T-cell (primary cell): ENCODE results near the gene SLC6A6. TPM values are rescaled to one million over a fixed set of nuclear protein-coding genes. Genes with fewer than 3 reads are reported as not detected.

Experiments
- ATAC-seq, 4 experiments: fragments of 200-7000 bp in 3 of 4; fragments of 150-1000 bp in 1 of 4; cut with Tn5 transposase; replicated peaks in 1 of 4; 1 replicate in 3 of 4; 2 replicates in 1 of 4; pipeline ENCODE4 v1.10.0; 2021; ENCODE audit warnings: moderate library complexity in 3 of 4, mild to moderate bottlenecking in 2 of 4, moderate number of reproducible peaks in 1 of 4
- CTCF ChIA-PET, 2 donors: fragments of 300-600 bp; sonication (Branson Sonifier 250); formaldehyde crosslinking; loops; one replicate each; lab custom pipeline; 2022; ENCODE audit warnings: antibody characterized with exemption in 2 of 2; lab: Charles Lee
- POLR2A ChIA-PET, 2 donors: fragments of 300-600 bp; sonication (Branson Sonifier 250); formaldehyde crosslinking; loops; one replicate each; lab custom pipeline; 2022; ENCODE audit warnings: antibody characterized with exemption in 2 of 2; lab: Charles Lee
- DNase-seq, 35 experiments: peaks; one replicate each; pipeline versions ENCODE4 v3.0.0 to v3.0.0-alpha.2; 2013 to 2023
- H3K27ac ChIP-seq: one replicate; pipeline ENCODE4 v1.5.1; 2013; ENCODE audit warnings: low read length
- H3K27me3 ChIP-seq, 2 experiments: replicated peaks in 1 of 2; 1 replicate in 1 of 2; 2 replicates in 1 of 2; pipeline versions ENCODE4 v1.6.1 to v1.7.0; 2013; ENCODE audit warnings: low read length in 1 of 2, mixed read lengths in 1 of 2; ENCODE audit not compliant: control insufficient read depth in 2 of 2, insufficient read depth in 2 of 2; ENCODE audit errors: extremely low read depth in 1 of 2
- H3K36me3 ChIP-seq, 2 donors: 1 replicate in 1 of 2; 2 replicates in 1 of 2; pipeline versions ENCODE4 v1.6.1 to v1.7.0; 2013; ENCODE audit warnings: low read length in 1 of 2; ENCODE audit not compliant: control insufficient read depth in 2 of 2, insufficient read depth in 1 of 2; ENCODE audit errors: extremely low read depth in 1 of 2
- H3K4me1 ChIP-seq, 2 experiments: 1 replicate in 1 of 2; 2 replicates in 1 of 2; pipeline versions ENCODE4 v1.6.1 to v1.7.0; 2013; ENCODE audit warnings: low read length in 2 of 2, mixed read lengths in 1 of 2; ENCODE audit not compliant: insufficient read depth in 2 of 2, control insufficient read depth in 1 of 2; ENCODE audit errors: extremely low read depth in 1 of 2
- H3K4me3 ChIP-seq, 2 donors: 1 replicate in 1 of 2; 2 replicates in 1 of 2; pipeline versions ENCODE4 v1.5.1 to v1.7.0; 2013; ENCODE audit warnings: mild to moderate bottlenecking in 2 of 2, low read length in 1 of 2, moderate library complexity in 1 of 2; ENCODE audit not compliant: control insufficient read depth in 1 of 2; ENCODE audit errors: extremely low read depth in 1 of 2
- H3K9me3 ChIP-seq: 2 replicates; pipeline ENCODE4 v1.7.0; 2013
- H3K27ac Mint-ChIP-seq, 2 donors: one replicate each; pipeline ENCODE4 v1.8.0; 2020 to 2021; ENCODE audit warnings: mild to moderate bottlenecking in 2 of 2, mixed read lengths in 2 of 2
- H3K27me3 Mint-ChIP-seq, 2 donors: one replicate each; pipeline ENCODE4 v1.8.0; 2021 to 2022; ENCODE audit warnings: mixed read lengths in 2 of 2
- H3K36me3 Mint-ChIP-seq: one replicate; pipeline ENCODE4 v1.8.0; 2021; ENCODE audit warnings: mixed read lengths
- H3K4me1 Mint-ChIP-seq, 3 donors: one replicate each; pipeline ENCODE4 v1.8.0; 2020 to 2022; ENCODE audit warnings: mixed read lengths in 3 of 3, mild to moderate bottlenecking in 1 of 3
- H3K4me3 Mint-ChIP-seq, 3 donors: one replicate each; pipeline ENCODE4 v1.8.0; 2020 to 2022; ENCODE audit warnings: mild to moderate bottlenecking in 3 of 3, mixed read lengths in 3 of 3, moderate library complexity in 3 of 3
- H3K9me3 Mint-ChIP-seq, 3 donors: one replicate each; pipeline ENCODE4 v1.8.0; 2020 to 2022; ENCODE audit warnings: mixed read lengths in 3 of 3
- WGBS: methylation state at CpG from one replicate; pipeline ENCODE4 v1.1.5; 2013; ENCODE audit warnings: missing lambda C conversion rate; ENCODE audit not compliant: insufficient coverage; 5-methylcytosine and 5-hydroxymethylcytosine counted together
- total RNA-seq, 35 experiments: library from RNA in 6 of 35; stranded (reverse) in 6 of 35; fragments of 120-200 nt in 1 of 35; gene quantifications; one replicate each; pipeline versions ENCODE4 v1.2.1 to v1.2.4 and lab custom pipeline; 2013 to 2026

Gene SLC6A6
- total RNA-seq, 5 donors from 2014 or later (not counting 1 experiment from before 2014, with no cell fraction given): 49.3 to 72.5 (median 63.6) TPM

DNA sequence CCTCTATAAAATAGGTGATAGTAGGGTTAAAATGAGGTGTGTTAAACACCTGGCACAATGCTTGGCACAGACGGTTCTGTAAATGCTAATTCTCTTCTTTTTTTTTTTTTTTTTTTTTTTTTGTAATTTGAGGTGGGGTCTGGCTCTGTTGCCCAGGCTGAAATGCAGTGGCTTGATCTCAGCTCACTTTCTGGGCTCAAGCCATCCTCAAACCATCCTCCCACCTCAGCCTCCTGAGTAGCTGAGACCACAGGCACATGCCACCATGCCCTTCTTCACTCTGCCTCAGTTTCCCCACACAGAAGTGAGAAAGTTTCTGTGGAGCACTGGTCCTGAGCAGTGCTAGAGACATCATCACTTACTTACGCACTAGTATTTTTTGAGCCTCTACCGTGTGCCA lies 57.4 kb downstream of the SLC6A6 start:
- Histone ChIP-seq H3K27me3 (no peaks in the 10 kb centered on the region), H3K4me3 (no peak overlapping the region), H3K36me3 (peaks cover 16 to 68% of the 10 kb centered on the region in 2 donors), H3K9me3 (no peaks in the 10 kb centered on the region), H3K4me1 (no peaks in the 10 kb centered on the region), H3K27ac (no peak overlapping the region)
- ATAC-seq (no peak), DNase-seq (no peak)
- H3K36me3 Mint-ChIP-seq: peaks cover 36% of the 10 kb centered on the region
- H3K4me1 Mint-ChIP-seq: peaks cover 0 to 4% (median 0%) of the 10 kb centered on the region in 3 donors
- WGBS: 77% methylated on average over 2 of the region's 3 CpGs
- H3K27ac Mint-ChIP-seq: peak overlapping the region; percentile 68 to 71
- POLR2A ChIA-PET: no interaction called here
- CTCF ChIA-PET: no interaction called here
- no peaks in the 10 kb centered on the region for H3K9me3 Mint-ChIP-seq
- H3K4me3 Mint-ChIP-seq: no peak overlapping the region
- H3K27me3 Mint-ChIP-seq: no peaks in the 10 kb centered on the region

GRCh38 chr3:14460342-14461005 lies 58.1 kb downstream of the SLC6A6 start:
- Mint-ChIP-seq H3K36me3 (peaks cover 33% of the 10 kb centered on the region), H3K4me3 (no peak overlapping the region), H3K27ac (peak overlapping the region; percentile 68 to 71), H3K27me3 (no peaks in the 10 kb centered on the region), H3K4me1 (peaks cover 0 to 4% (median 0%) of the 10 kb centered on the region in 3 donors), H3K9me3 (no peaks in the 10 kb centered on the region)
- H3K27me3 ChIP-seq: no peaks in the 10 kb centered on the region
- H3K36me3 ChIP-seq: peaks cover 22 to 71% of the 10 kb centered on the region in 2 donors
- no peak overlapping the region for H3K27ac ChIP-seq
- ChIA-PET CTCF (interaction anchor here in 1 of 2 donors (2.7 to 2.8 kb wide), 2 partner anchors 58 to 564 kb away, joined by 9 to 10 read pairs; partner anchors contain the start of gene SLC6A6), POLR2A (no interaction called here)
- DNase-seq (no peak), ATAC-seq (no peak)
- no peak overlapping the region for H3K4me3 ChIP-seq
- no peaks in the 10 kb centered on the region for H3K4me1 ChIP-seq
- H3K9me3 ChIP-seq: no peaks in the 10 kb centered on the region
- 97% methylated on average over 3 of the region's 9 CpGs for WGBS

- no peak overlapping the region for H3K4me3 ChIP-seq
- no peak for DNase-seq
- H3K4me3 Mint-ChIP-seq: no peak overlapping the region
- peaks cover 0 to 4% (median 0%) of the 10 kb centered on the region in 3 donors for H3K4me1 Mint-ChIP-seq
- H3K27me3 Mint-ChIP-seq: no peaks in the 10 kb centered on the region
- CTCF ChIA-PET: interaction anchor here in 1 of 2 donors (1.1 to 2.8 kb wide), 3 partner anchors 25 to 564 kb away, joined by 3 to 10 read pairs (median 9); partner anchors contain the start of gene SLC6A6
- peaks cover 22 to 70% of the 10 kb centered on the region in 2 donors for H3K36me3 ChIP-seq
- peaks cover 31% of the 10 kb centered on the region for H3K36me3 Mint-ChIP-seq
- no peaks in the 10 kb centered on the region for H3K27me3 ChIP-seq
- H3K4me1 ChIP-seq: no peaks in the 10 kb centered on the region
- no peak overlapping the region for H3K27ac Mint-ChIP-seq
- ATAC-seq: peak in 1 of 4 experiments; percentile 15
- POLR2A ChIA-PET: no interaction called here
- 91% methylated on average over 9 of the region's 13 CpGs for WGBS
- no peaks in the 10 kb centered on the region for H3K9me3 ChIP-seq
- H3K9me3 Mint-ChIP-seq: no peaks in the 10 kb centered on the region
- H3K27ac ChIP-seq: no peak overlapping the region
Observed at GRCh38 chr3:14461006-14461747, 58.8 kb downstream of the SLC6A6 start.

DNA sequence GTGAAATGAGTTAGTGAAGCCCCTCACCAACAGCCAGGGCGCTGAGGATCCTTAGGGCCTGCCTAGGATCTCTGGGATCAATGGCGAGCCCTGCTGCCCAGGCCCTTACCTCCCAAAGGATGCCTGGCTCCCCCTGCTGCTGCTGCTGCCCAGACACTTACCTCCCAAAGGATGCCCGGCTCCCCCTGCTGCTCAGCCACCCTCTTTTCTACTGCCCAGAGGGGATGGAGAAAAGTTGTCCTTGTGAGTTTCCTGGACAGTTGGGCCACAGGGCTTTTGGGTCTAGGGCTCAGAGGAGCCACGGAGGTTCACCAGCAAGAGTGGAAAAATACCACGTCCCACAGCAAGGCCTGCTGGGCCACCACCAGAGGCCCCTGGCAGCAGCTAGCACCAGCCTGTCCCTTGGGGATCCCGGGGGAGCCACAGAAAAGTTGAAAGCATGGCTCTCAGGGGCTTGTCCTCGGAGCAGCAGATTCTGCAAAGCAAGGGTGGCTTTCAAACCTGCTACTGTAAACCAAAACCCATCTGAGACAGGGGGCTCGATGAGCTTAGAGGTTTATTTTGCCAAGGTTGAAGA lies 59.4 kb downstream of the SLC6A6 start:
- 90% methylated on average over 5 of the region's 8 CpGs for WGBS
- Histone ChIP-seq H3K36me3 (peaks cover 25 to 75% of the 10 kb centered on the region in 2 donors), H3K4me1 (no peaks in the 10 kb centered on the region), H3K27me3 (no peaks in the 10 kb centered on the region), H3K4me3 (no peak overlapping the region), H3K27ac (no peak overlapping the region), H3K9me3 (no peaks in the 10 kb centered on the region)
- Mint-ChIP-seq H3K9me3 (no peaks in the 10 kb centered on the region), H3K27me3 (no peaks in the 10 kb centered on the region), H3K4me1 (peaks cover 0 to 4% (median 0%) of the 10 kb centered on the region in 3 donors), H3K27ac (no peak overlapping the region), H3K4me3 (no peak overlapping the region), H3K36me3 (peaks cover 31% of the 10 kb centered on the region)
- DNase-seq (peak in 29 of 35 experiments; percentile 13 to 63 (median 31)), ATAC-seq (peak; percentile 48 to 74 (median 64))
- CTCF ChIA-PET: interaction anchor here in 1 of 2 donors (1.1 to 2.8 kb wide), 3 partner anchors 24 to 565 kb away, joined by 3 to 10 read pairs (median 9); partner anchors contain the start of gene SLC6A6
- POLR2A ChIA-PET: no interaction called here

GRCh38 chr3:14462738-14463137 lies 60.3 kb downstream of the SLC6A6 start:
- H3K4me1 Mint-ChIP-seq: peaks cover 0 to 4% (median 0%) of the 10 kb centered on the region in 3 donors
- Histone ChIP-seq H3K27ac (no peak overlapping the region), H3K36me3 (peaks cover 25 to 79% of the 10 kb centered on the region in 2 donors), H3K9me3 (no peaks in the 10 kb centered on the region), H3K4me1 (no peaks in the 10 kb centered on the region), H3K27me3 (no peaks in the 10 kb centered on the region), H3K4me3 (no peak overlapping the region)
- no peak overlapping the region for H3K27ac Mint-ChIP-seq
- H3K36me3 Mint-ChIP-seq: peaks cover 33% of the 10 kb centered on the region
- no peak for ATAC-seq
- no peak for DNase-seq
- no peak overlapping the region for H3K4me3 Mint-ChIP-seq
- 65% methylated on average over 6 of the region's 9 CpGs for WGBS
- ChIA-PET POLR2A (interaction anchor here in 1 of 2 donors (0.9 kb wide), 1 partner anchor 318 kb away, joined by 3 read pairs; no protein-coding TSS in a partner anchor), CTCF (interaction anchor here (0.6 to 2.8 kb wide), 5 partner anchors 22 to 566 kb away, joined by 3 to 10 read pairs (median 4); partner anchors contain the start of gene SLC6A6 (in 1 of the 2))
- no peaks in the 10 kb centered on the region for H3K27me3 Mint-ChIP-seq
- no peaks in the 10 kb centered on the region for H3K9me3 Mint-ChIP-seq
